ENCODE results near the gene MYH11.

The MYH11 gene

GRCh38 chr16:15837761-15838160, 19.1 kb downstream of the MYH11 start:
- no peak overlapping the region for H2AFZ ChIP-seq (ENCODE audit: low read depth, low read length)
- no peak overlapping the region for H3K4me2 ChIP-seq (ENCODE audit: low read length)
- no peak overlapping the region for H3K27ac ChIP-seq (ENCODE audit: low read length)
- H3K4me1 ChIP-seq (ENCODE audit: low read length), result peaks cover 10% of the 10 kb centered on the region
- H3K9ac ChIP-seq (ENCODE audit: low read length), result no peak overlapping the region
- TF ChIP-seq CTCF (IDR thresholded peaks at IDR 0.05; ENCODE audit: low read depth, low read length) (no peak), EZH2phosphoT487 (IDR thresholded peaks at IDR 0.05; ENCODE audit: low read depth) (no peak)
- no peaks in the 10 kb centered on the region for H3K36me3 ChIP-seq (replicated peaks; ENCODE audit: low read depth, low read length)
- no peaks in the 10 kb centered on the region for H4K20me1 ChIP-seq (ENCODE audit: insufficient read depth, low read length)
- H3K4me3 ChIP-seq (ENCODE audit: low read length), result no peak overlapping the region
- 0 out of 2 replicates have a peak, but pooled peaks cover 7% of the 10 kb centered on the region for H3K27me3 ChIP-seq (ENCODE audit: low read depth, low read length)
- H3K9me3 ChIP-seq (ENCODE audit: insufficient read depth, low read length), result no peaks in the 10 kb centered on the region
- H3K79me2 ChIP-seq (ENCODE audit: low read length), result no peaks in the 10 kb centered on the region

GRCh38 chr16:15836965-15837611, 19.7 kb downstream of the MYH11 start:
- H3K27me3 ChIP-seq (ENCODE audit: low read depth, low read length), result 0 out of 2 replicates have a peak, but pooled peaks cover 7% of the 10 kb centered on the region
- no peak overlapping the region for H3K27ac ChIP-seq (ENCODE audit: low read length)
- H3K4me1 ChIP-seq (ENCODE audit: low read length), result peaks cover 12% of the 10 kb centered on the region
- H3K9ac ChIP-seq (ENCODE audit: low read length), result no peak overlapping the region
- H3K4me2 ChIP-seq (ENCODE audit: low read length), result no peak overlapping the region
- H3K36me3 ChIP-seq (replicated peaks; ENCODE audit: low read depth, low read length), result no peaks in the 10 kb centered on the region
- H3K9me3 ChIP-seq (ENCODE audit: insufficient read depth, low read length), result no peaks in the 10 kb centered on the region
- H3K79me2 ChIP-seq (ENCODE audit: low read length), result no peaks in the 10 kb centered on the region
- no peak overlapping the region for H2AFZ ChIP-seq (ENCODE audit: low read depth, low read length)
- H3K4me3 ChIP-seq (ENCODE audit: low read length), result no peak overlapping the region
- H4K20me1 ChIP-seq (ENCODE audit: insufficient read depth, low read length), result no peaks in the 10 kb centered on the region
- TF ChIP-seq EZH2phosphoT487 (IDR thresholded peaks at IDR 0.05; ENCODE audit: low read depth) (no peak), CTCF (IDR thresholded peaks at IDR 0.05; ENCODE audit: low read depth, low read length) (no peak)

- Histone ChIP-seq H3K36me3 (replicated peaks; ENCODE audit: low read depth, low read length) (no peaks in the 10 kb centered on the region), H3K79me2 (ENCODE audit: low read length) (no peaks in the 10 kb centered on the region), H2AFZ (ENCODE audit: low read depth, low read length) (no peak overlapping the region), H3K4me2 (ENCODE audit: low read length) (no peak overlapping the region), H4K20me1 (ENCODE audit: insufficient read depth, low read length) (no peaks in the 10 kb centered on the region), H3K4me1 (ENCODE audit: low read length) (peaks cover 22% of the 10 kb centered on the region), H3K9ac (ENCODE audit: low read length) (no peak overlapping the region), H3K4me3 (ENCODE audit: low read length) (no peak overlapping the region), H3K27ac (ENCODE audit: low read length) (no peak overlapping the region), H3K27me3 (ENCODE audit: low read depth, low read length) (0 out of 2 replicates have a peak, but pooled peaks cover 7% of the 10 kb centered on the region), H3K9me3 (ENCODE audit: insufficient read depth, low read length) (no peaks in the 10 kb centered on the region)
- TF ChIP-seq CTCF (IDR thresholded peaks at IDR 0.05; ENCODE audit: low read depth, low read length) (no peak), EZH2phosphoT487 (IDR thresholded peaks at IDR 0.05; ENCODE audit: low read depth) (no peak)
Measured at GRCh38 chr16:15836074-15836473, 20.8 kb downstream of the MYH11 start.

GRCh38 chr16:15835136-15835878, 21.5 kb downstream of the MYH11 start:
- H3K9me3 ChIP-seq (ENCODE audit: insufficient read depth, low read length), result no peaks in the 10 kb centered on the region
- H3K79me2 ChIP-seq (ENCODE audit: low read length), result no peaks in the 10 kb centered on the region
- peak overlapping the region; percentile 33; the same call in 1 of the 2 replicates for H3K4me2 ChIP-seq (ENCODE audit: low read length)
- 0 out of 2 replicates have a peak, but pooled peaks cover 5% of the 10 kb centered on the region for H3K27me3 ChIP-seq (ENCODE audit: low read depth, low read length)
- H3K4me3 ChIP-seq (ENCODE audit: low read length), result no peak overlapping the region
- H3K27ac ChIP-seq (ENCODE audit: low read length), result no peak overlapping the region
- H3K9ac ChIP-seq (ENCODE audit: low read length), result no peak overlapping the region
- no peaks in the 10 kb centered on the region for H4K20me1 ChIP-seq (ENCODE audit: insufficient read depth, low read length)
- H3K36me3 ChIP-seq (replicated peaks; ENCODE audit: low read depth, low read length), result no peaks in the 10 kb centered on the region
- H2AFZ ChIP-seq (ENCODE audit: low read depth, low read length), result no peak overlapping the region
- TF ChIP-seq CTCF (IDR thresholded peaks at IDR 0.05; ENCODE audit: low read depth, low read length) (no peak), EZH2phosphoT487 (IDR thresholded peaks at IDR 0.05; ENCODE audit: low read depth) (no peak)
- peaks cover 30% of the 10 kb centered on the region for H3K4me1 ChIP-seq (ENCODE audit: low read length)
